ENCODE data around the gene GARIN5B. TPM values are rescaled to one million over a fixed set of nuclear protein-coding genes. Genes with fewer than 3 reads are reported as not detected.

The GARIN5B gene
- total and polyA plus RNA-seq, 2 of the 8 experiments (the other 6 are each of a cell fraction or from before 2014, with no cell fraction given): 0.03 TPM; not detected in 1

DNA sequence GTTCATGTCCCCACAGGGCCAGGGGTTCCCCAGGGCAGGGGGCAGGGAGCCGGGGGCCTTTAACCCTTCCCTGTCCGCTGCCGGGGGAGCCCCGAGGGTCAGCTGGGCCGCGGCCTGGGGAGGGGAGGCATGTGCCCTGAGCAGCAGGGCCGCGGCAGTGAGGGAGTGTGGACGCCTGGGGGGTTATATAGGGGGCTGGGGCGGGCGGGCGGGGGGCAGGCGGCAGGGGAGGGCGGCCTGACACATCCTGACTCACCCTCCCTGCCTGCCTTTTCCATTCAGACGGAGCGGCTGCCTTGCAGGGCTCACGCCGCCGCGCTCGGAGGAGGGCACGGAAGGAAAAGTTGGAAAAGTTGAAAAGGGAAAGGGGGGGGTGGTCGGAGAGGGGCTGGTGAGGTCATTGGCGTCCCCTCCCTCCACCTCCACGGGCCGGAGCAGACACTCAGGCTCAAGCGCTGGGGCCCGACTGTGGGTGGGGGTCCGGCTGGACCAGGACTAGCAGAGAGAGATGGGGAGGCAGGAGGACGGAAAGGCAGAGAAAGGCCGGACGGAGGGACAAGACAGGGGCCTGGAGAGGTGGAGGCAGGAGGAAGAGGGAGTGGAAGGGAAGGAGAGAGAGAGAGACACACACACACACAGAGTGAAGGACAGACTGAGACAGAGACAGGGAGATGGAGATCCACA, 7.4 kb upstream of the GARIN5B start, which contains the start of gene IL11 (continued):
- TF ChIP-seq BACH1 (IDR thresholded peaks at IDR 0.05; ENCODE audit: low read length) (no peak), CTBP2 (IDR thresholded peaks at IDR 0.05; ENCODE audit: borderline replicate concordance, insufficient read depth, insufficient read length, low read length) (peak; percentile 10)
- TF ChIP-seq, protein P1, sequence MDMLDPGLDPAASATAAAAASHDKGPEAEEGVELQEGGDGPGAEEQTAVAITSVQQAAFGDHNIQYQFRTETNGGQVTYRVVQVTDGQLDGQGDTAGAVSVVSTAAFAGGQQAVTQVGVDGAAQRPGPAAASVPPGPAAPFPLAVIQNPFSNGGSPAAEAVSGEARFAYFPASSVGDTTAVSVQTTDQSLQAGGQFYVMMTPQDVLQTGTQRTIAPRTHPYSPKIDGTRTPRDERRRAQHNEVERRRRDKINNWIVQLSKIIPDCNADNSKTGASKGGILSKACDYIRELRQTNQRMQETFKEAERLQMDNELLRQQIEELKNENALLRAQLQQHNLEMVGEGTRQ (IDR thresholded peaks at IDR 0.05; ENCODE audit: low read length): no peak

Measured in H1 (cell line).